Stimulated activated CD4-positive, alpha-beta T cell treated with anti-CD3 and anti-CD28 coated beads, Interleukin-15, amount 100 ng/mL, for 48 hours (primary cell): ENCODE data around the gene TEX51.

Experiments
- DNase-seq, 2 donors: peaks; one replicate each; pipeline ENCODE4 v3.0.0-alpha.2; 2020; ENCODE audit warnings: low read depth in 2 of 2

The TEX51 gene

DNA sequence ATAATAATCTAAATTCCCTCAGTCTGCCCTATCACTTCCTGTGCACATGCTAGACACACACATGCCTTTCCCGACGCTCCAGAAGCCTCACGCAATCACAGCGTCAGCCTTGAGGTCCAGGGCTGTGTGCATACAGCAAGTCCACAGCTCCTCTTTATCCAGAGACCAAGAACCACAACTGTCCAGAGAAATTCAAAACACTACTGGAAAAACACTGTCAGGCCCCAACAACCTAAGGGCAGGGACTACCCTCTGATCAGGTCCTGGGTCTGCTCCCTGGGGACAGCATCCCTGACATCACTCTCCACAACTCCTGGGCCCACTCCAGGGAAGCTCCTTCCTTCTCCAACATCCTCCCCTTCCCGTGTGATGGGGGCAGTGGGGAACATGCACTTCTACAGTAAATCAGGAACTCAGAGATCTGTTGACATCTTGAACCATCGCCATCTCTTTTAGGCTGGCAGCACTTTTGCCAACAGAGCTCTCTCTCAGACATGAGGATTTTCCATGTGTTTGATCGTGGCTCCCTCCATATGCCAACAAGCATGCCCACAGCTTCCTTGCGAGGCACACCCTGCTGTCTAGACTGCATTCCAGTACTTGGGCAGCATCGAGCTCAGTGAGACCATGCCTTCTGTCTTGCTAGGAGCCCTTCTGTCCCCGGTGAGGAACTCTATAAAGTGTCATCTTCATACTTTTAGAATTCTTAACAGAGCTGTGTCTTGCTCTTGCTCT is 15.4 kb downstream of the TEX51 start:
- DNase-seq, result no peak

DNA sequence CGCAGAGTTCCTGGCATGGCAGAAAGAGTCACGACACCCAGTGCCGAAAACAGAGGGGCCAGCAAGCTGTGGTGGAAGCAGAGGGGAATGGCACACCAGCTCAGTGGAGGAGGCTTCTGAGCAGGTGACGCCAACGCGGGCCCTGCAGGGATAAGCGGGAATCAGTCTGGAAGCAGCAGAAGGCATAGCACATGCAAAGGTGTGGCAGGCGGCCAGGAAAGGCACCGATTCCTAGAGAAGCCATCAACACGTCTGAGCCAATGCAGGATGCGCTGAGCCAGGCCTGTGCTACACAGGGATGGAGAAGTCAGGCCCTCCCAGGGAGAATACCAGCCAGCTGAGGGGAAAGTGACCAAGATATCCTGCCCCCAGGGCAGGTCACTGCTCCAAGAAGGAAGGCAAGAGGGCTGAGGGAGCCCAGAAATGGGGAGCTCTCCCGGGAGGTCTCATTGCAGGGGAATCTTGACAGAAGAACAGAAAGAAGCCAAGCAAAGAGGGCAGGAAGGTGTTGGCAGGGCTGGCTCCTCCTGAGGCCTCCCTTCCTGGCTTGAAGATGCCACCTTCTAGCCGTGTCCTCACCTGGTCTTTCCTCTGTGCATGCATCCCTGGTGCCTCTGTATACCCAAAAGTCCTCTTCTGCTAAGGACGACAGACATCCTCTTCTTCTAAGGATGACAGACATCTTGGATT is 16.3 kb downstream of the TEX51 start:
- DNase-seq, result no peak

DNA sequence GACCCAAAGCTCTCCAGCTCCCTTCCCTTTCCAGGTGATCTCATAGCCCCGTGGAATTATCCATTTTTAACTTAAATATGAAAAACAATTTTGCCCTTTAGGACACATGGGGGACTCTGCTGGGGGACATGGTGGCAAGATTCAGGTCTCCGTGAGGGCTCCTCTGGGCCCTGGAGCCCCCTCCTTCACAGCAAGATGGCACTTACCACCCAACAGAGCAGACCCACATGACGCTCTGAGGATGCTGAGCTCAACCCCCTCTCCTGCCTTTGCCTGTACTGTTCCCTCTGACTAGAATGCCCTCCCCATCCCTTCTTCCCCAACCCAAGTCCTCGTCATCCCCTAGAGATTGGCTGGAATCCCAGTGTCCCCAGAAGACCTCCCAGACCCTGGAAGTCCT is 17.2 kb downstream of the TEX51 start:
- DNase-seq, result no peak

DNA sequence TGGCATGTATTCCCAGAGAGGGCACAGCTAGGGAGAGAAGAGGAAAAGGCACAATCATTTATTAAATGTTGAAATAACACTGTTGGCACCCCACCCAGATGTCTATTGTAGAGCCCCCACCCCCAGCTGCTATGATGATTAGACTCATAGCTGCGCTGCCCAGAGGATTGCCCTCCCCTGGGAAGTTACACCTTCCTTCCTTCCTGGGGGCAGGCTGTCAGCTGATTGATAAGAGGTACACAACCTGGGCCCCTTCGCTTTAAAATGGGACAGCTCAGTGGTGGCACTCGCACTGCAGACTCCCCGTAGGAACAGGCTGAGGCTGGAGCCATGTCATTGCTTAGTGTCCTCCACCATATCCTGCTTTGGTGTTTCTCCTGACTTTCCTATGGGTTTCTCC is 18.1 kb downstream of the TEX51 start:
- DNase-seq, result no peak

DNA sequence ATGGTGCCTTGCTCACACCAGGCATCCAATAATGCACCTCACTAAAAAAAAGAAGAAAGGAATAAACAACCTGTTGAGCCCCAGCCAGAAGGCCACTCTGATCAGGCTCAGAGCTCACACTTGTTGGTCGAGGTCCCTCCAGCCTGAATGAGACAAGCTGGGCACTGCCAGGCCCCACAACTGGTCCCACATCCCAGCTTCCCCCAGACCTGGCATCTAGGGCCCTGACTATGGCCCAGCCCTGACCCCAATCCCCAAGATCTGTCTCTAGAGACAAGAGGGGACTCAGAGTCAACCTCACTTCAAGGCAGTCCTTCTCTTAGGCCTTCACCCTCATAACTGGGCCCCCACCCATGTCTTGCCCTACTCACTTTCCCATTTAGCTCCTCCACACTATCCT is 22.4 kb downstream of the TEX51 start:
- no peak for DNase-seq

DNA sequence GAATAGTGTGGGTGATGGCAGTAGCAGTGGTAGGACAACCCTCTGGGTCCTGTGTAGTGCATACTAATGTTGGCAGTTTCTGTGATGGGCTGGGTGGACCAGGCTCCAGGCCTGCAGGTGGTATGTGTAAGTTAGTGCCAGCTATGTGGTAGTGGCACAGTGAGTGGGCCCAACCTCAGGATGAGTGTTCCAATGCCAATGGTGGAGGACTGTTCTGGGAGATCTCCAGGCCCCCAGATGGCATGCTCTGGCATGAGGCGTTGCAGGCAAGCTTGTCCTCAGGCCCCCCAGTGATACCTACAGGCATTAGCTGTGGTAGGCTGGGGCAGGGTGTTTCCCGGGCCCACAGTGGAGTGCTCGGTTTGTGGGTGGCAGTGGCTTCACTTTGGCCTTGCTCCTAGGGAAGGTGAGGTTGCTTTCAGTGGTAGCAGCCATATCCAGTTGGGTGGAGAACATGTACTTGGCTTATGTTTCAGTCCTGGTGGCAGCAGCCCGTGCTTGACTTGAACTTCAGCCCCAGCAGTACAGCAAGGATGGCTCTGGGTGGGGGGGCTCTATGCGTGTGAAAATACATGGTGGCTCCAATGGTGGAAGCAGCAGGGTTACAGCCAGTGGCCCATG is 32.4 kb downstream of the TEX51 start:
- DNase-seq, result no peak

DNA sequence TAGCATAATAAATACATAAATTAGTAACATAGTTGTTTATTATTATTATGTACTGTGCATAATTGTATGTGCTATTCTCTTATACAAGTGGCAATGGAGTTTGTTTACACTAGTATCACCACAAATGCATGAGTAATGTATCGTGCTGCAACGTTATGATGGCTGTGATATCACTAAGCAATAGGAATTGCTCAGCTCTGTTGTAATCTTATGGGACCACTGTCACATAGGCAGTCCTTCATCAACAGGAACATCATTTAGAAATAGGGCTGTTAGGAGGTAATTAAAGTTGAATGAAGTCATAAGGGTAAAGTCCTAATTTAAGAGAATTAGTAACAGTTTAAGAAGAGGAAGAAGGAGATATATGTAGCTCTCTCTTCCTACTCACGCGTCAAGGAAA is 33.8 kb downstream of the TEX51 start:
- no peak for DNase-seq

DNA sequence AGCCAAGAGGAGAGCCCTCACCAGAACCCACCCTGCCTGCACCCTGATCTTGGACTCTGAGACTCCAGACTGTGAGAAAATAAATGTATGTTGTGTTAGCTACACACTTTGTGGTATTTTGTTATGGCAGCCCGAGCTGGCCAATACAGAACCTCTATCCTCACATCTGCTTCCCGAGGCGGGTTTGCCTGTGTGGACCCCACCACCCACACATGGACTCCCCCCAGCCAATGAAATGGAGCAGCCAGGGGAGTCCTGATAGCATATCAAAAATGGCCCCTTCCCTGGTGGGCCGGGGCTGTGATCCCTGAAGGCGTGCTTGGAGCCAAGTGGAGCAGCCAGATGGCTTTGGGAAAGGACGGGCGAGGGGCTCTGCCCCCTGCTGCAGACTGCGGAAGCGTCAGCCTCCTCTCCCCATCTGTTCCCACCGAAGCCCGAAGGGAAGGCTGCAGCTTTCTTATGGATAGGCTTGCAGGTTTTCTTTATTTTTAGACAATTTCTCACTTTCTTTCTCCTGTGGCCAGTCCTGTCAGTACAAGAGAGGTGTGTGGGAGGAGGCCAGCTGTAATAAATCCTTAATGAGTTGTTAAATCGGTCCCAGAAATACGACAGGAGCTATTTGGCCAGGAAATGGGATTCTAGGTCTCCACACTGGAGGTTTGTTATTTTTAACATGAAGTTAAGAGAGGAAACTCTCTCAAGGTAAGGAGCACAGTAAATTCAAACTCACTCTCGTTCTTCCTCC is 34.4 kb downstream of the TEX51 start:
- DNase-seq, result no peak

DNA sequence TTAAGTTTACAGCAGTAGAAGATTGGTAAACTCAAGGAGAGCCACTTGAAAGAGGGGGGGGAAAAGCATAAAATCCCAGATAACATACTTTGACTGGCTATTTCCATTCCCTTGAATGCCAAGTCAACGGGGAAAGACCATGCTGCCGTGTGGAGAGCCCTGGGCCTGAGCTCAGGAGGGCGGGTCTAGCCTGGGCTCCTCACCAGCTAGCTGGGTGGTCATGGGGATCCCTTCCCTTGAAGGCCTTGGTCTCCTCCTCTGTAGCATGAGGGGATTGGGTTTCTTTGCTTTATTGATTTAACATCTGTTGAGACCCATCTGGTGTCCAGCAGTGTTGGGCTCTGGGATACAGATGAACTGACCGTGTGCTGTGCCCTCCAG is 35.0 kb downstream of the TEX51 start:
- no peak for DNase-seq

DNA sequence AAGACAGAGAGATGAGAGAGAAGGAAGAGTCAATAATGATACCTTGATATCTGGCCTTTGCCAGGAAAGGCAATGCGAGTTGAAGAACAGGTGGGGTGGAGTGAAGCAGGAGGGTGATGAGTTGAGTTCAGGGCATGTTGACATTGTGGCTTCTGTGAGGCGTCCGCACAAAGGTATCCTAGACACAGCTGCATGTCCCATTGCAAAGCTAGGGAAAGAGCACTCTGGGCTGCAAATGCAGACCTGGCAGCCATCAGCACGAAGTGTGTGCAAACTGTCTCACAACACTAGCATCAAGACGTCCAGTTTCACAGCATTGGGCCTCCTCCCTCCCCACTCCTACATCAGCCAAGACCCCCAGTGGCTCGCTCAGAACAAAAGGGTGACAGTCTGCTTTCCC is 36.1 kb downstream of the TEX51 start:
- DNase-seq, result no peak

DNA sequence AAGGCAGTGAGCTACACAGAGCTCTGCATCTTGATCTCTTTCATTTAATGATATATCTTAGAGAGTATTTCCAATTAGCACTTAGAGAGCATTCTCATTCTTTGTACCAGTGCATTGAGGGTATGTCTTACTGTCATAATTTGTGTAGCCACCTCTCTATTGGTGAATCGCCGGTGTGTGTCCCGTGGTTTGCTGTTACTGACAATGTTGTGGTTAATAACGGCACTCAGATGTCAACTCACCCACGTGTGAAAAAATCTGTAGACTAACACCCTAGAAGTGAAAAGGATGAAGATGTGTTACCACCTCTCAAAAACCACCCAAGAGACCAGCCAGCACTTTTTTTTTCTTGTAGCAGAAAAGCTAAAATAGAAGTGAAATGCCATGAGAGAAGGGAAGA is 37.1 kb downstream of the TEX51 start:
- no peak for DNase-seq

DNA sequence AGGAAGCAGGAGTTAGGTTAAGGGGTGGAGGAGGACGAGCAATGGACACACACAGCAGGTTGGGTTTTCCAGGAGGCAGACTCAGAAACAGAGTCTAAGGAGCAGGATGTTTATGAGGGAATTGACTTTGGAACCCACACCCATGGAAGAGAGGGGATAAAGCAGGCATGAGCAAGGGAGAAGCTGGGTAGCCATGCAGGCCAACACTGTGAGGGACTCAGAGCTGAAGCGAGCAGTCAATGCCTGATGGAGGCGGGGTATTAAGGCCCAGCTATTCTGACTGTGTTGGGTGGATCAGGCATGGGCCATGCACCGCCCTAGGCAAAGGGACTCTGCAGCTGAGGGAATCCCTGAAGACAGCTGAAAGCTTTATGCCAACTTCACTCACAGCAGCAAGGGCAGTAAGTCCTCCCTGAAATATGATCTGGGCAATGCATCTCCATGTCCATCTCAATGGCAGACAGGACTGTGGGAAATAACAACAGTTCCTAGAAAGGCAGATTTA is 37.6 kb downstream of the TEX51 start:
- DNase-seq, result no peak

DNA sequence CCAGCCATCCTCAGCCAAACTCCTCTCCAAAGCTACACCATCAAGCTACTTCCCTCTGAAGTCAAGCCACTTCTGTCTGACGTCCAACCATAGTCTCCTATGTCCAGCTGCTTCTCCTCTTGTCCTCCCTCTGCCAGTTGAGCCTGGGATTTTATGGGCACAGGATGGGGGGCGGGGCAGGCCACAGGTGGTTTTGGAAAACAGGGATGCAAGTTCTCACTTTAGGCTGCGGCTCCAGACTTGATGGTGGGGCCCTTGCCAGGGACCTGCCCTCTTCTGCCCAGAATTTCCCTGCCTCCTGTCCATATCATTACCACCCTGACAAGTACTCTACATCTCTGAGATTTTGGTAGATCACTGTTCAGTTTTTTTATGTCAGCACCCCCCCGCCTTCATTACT is 41.6 kb downstream of the TEX51 start:
- DNase-seq, result no peak

DNA sequence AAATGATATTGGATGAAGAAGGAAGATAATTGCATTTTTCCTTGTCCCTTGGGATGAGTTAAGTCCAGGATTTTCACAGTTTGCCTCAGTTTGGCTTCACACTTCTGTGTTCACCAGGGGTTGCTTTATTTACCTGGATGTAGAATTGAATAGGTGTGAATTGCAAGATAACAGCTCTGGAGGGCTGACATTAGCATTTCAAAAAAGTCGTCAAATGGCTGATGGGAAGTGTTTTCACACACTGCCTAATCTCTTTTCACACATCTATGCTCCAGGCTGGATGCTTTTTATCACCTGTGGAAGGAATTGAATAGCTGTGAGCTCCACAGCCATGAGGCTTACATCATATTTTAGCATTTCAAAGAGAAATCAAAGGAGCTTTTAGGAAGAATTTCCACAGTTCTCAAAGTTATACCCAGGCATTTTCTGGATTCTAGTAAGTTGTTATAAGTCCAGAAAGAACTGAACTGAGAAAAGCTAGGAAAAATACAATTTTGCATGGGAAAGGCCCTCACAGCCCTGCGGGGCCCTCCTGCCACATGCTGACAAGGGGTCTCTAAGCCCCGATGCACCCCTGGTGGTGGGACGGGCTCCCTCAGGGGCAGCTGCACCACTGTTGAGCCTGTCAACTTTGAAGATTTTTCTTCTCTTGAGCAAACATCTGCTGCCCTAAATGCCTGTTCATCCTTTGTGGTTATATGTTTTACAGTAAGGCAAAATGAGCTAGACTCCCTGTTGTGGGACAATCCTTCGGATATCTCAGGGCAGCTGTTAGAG is 43.9 kb downstream of the TEX51 start:
- no peak for DNase-seq

DNA sequence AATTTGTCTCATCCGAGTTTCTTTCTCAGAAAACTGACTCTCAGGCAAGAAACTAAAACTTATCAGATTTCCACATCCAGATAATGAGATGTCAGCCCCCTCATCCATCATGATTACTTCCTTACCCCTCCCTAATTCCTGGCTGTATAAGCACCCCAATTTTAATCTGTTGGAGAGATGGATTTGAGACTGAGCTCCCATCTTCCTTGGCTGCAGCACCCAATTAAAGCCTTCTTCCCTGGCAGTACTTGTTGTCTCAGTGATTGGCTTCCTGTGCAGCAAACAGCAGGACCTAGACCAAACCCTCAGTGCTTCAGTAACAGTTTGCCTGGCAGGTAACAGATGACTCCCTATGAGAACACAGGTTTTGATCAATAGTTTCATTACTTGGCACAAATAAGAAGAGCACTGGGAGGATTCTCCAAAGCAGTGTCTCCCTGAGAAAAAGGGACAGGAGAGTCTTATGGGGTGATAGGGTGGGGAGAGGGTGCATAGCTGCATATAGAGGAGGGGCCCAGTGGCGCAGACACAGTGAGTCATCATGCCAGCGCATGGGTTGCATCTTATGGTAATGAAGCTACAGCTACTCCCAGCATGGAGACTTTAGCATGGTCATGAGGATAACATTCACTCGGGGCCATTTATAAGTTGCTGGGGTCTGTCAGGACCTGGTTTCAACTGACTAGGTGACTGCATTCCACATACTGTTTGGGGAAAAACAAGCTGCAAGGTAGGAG is 45.1 kb downstream of the TEX51 start:
- DNase-seq, result no peak

DNA sequence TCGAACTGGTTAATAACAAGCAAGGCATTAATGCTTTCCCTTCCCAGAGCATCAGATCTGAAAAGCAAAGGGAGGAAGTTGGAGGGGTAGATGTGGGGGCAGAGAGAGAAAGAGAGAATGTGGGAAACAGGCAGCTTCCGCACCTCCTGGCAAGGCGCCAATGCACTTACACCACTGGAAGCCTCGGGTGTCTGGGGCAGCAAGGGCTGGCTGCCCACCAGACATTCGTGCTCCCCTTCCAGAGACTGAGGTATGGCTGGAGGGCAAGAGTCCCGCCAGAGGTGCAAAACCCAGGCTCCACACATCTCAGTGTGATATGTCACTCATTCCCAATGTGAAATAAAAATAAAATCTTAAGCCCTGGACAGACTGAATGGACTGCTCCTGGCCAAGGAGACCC is 46.4 kb downstream of the TEX51 start:
- no peak for DNase-seq

DNA sequence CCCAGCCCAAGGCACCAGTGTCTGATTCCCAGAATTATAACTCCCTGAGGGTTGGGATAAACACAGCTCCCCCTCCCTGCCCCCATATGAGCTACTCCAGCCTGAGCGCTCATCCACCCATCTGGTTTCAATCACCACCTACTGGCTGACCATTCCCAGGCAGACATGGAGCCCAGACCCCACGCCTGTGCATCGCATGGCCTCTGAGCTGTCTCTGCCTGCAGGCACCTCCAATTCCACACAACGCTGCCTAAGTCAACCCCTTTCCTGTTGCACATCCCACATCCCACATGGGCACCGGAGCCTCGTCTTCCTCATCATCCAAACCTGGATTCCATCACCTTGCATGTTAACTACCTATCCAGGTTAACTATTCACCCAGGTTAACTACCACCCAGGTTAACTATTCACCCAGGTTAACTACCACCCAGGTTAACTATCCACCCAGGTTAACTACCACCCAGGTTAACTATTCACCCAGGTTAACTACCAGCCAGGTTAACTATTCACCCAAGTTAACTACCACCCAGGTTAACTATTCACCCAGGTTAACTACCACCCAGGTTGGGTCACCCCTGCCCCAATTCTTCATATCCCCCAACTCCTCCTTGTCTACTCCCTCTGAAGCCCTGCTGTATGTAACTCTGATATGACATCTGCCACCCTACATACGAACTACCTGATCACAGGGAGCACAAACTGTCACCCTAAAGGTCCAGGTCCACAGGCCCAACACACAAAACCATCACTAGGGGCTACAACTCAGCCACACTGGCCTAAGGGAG is 47.8 kb downstream of the TEX51 start:
- no peak for DNase-seq

DNA sequence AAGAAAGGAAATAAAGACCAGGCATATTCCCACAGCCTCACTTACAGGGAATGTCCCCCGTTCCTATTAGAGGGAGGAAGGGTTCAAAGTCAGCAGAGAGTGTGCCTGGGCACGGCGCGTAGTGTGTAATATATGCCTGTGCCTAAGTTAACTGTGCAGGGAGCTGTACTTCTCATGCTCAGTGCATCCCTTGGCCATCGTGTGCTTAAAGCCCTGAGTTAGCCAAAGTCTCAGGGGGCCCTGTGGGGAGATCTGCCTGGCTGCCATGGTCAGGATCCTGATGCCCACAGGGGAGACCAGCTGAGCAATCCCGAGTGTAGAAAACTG is 48.4 kb downstream of the TEX51 start:
- DNase-seq, result no peak

DNA sequence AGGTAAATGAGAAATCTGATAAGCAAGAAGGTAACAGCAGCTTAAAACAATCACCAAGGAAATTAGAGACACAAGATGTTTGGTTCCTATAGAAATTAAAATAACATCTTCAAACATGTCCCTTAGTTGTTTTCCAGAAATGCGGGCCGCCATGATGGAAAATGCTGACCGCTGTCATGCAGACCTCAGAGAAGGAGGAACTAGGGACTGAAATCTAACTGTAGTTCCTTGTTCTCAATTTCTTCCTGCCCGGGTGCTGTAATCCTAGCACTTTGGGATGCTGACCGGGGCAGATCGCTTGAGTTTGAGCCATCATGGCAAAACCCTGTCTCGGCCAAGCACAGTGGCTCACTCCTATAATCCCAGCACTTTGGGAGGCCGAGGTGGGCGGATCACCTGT is 51.1 kb downstream of the TEX51 start:
- DNase-seq, result no peak

DNA sequence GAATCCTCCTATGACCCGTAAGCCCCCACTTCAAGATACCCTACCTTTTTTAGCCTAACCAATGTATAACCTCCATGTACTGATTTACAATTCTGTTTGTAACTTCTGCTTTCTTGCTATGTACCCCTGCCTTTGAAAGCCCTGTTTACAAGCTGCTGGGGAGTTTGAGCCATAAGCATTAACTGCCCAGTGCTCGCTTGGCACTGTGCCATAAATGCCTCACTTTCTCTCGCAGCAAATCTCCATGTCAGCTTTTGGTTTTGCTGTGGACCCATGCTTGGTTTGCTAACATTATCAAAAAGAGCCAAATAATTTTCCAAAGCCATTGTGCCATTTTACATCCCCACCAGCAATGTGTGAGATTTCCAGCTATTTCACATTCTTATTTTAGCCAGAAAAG is 51.8 kb downstream of the TEX51 start:
- DNase-seq, result no peak
